NCI-H1092 treated with DMSO at 0.1 percent for 48 hours (cell line): ENCODE data around the gene ERO1B.

ENCODE experiments used
- DNase-seq: peaks from one replicate; lab custom pipeline; 2025; lab: John Stamatoyannopoulos, UW

The ERO1B gene

DNA sequence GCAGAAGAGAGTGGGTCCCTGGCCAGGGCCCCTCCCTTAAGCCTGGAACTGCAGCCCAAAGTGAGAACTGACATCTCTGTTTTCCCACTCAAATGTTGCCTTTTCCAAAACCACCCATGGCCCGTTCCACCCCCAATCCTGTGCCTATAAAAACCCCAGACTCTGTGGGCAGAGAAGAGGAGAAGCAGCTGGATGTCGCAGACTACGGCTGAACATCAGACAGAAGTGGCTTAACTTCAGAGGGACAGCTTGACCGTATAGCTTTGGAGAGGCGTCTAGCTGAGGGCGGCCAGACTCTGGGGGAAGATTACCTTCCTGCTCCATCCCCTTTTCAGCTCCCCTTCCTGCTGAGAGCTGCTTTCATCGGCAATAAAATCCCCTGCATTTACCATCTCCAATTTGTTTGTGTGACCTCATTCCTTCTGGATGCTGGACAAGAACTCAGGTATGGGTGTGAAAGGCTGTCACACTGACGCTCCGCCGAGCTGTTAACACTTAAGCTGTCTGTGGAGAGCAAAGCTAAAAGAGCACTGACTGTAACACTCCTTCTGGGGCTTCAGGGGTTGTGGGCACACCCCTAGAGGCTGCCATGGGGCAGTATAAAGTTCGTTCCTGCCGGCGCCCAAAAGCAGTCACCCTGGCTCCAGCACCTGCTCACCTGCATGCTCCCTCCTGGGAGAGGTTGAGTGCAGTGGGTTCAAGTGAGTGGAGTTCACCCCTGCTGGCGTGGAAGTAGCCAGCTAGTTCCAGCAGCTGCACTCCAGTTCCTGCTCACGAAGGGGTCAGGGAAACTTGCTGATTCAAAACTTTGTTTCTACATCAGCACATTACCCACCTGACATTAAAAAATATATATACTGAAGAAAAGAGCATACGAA is 19.6 kb upstream of the ERO1B start:
- DNase-seq, result peak; percentile 39

DNA sequence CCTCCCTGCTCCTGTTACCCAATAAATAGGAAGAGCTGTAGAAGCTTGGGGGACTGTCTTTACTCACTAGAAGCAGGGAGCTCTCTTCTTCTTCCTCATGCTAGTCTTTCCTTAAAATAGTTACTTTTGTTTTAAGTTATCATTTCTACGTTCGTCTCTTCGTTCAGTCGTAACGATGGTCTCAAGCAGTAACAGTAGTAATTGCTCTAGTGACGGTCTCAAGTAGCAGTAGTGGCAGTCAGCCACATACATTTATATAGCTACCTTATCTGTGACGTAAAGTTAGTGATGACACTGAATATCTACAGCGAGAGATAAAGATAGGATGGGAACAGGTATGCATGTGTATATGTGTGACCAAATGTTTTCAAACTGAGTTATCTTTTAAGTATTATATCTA is 15.4 kb upstream of the ERO1B start:
- DNase-seq, result no peak

DNA sequence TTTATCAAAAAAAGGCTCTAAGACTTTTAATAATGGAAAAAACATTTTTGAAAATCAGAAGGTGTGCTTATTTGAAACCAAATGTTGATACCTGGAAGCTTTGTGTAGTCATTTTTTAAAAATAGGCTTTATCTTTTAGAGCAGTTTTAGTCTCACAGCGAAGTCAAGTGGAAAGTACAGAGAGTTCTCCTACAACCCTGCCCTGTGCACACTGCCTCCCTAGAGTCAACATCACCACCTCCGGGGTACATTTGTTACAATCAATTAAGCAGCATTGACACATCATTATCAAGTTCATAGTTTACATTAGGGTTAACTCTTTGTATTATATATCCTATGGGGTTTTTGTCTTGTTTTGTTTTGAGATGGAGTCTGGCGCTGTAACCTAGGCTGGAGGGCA is 10.7 kb upstream of the ERO1B start:
- DNase-seq, result no peak

DNA sequence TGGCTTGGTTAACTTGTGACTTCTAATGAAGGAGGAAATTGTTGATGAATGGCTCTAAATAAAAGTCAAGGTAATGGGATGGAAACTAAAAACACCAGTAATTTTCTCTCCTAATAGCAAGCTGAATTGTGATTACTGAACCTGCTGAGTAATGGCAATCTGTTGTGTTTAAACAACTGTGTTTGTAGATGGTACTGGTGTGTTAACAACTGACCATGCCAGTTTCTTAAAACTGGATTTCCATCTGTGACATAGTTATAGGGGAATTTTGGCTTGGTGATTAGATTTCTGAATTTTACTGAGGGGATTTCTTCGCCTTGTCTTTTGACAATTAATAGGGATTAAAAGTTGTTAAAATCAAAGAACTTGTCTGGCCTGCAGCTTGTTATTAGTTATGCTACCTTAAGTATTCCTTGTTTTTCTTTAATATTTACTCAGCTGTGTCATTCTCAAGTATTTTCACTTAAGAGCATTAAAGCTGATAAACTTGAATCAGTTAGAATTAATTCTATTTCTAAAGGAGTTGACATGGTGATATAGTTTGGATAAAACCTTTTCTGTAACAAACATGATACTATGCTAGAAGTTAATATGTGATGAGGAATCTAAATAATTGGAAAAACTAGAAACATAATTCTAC is 7.9 kb upstream of the ERO1B start:
- peak; percentile 28 for DNase-seq

DNA sequence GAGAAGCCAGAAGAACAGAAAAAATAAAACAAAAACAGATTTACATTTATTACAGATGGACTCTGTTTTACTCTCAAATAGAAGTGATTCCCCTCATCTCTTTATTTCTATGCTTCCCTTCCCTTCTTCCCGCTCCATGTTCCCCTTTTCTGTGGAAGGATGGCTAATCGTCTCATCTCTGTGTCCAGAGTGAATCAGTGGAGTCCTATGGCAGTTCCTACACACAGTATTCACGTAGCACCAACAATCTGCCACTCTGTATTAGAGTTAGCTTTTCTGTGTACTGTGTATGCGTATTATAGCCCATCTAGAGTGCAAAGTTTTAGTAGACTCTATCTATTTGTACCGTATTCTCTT is 6.8 kb upstream of the ERO1B start:
- no peak for DNase-seq

DNA sequence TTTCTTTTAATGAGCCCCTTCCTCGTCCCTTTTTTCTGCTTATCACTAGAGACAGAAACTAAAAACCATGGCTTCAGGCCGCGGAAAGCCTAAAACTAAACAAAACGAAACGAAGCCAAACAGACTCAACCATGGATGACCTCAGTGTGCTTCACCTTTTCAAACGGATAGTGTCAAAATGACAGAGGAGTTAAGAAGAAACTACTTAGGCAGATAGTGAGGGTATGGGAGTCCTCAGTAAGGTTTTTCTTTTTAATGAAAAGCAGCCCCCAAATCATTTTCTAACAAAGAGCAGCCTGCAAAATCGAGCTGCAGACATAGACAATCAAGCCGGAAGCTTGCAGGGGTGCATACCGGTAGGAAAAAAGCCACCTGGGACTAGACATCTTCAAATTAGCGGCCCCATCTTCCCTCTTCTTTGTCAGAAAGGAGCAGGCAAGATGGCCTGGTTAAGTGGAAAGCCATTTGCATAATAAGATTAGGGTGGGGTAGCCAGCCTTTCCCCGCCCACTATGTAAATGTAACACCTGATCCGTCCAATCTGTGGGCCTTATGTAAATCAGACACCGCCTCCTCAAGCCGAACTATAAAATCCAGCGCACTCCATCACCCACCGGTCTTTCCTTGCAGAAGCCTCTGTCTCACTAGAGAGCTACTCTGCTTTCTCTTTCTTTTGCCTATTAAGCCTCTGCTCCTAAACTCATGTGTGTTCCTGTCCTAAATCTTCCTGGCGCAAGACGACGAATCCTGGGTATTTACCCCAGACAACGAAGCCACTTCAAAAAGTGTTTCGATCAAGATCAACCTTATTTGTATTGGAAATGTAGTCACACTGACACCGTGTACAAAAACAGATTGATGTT is 6.2 kb upstream of the ERO1B start:
- DNase-seq, result peak; percentile 13

DNA sequence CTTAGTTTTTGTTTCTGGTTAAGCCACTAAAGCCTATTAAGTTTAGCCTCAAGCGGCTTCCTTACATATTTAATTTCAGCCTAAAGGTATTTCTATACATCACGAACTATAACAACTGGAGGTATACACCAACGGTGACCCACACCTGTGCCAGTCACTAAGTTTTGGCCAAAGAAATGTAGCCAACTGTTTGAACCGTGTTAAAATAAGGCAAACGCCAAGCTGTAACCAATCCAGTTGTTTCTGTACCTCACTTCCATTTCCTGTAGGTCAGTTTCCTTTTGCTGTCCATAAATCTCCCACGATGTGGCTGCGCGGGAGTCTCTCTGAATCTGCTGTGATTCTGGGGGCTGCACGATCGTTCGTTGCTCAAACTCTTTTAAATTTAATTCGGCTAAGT is 5.6 kb upstream of the ERO1B start:
- no peak for DNase-seq

DNA sequence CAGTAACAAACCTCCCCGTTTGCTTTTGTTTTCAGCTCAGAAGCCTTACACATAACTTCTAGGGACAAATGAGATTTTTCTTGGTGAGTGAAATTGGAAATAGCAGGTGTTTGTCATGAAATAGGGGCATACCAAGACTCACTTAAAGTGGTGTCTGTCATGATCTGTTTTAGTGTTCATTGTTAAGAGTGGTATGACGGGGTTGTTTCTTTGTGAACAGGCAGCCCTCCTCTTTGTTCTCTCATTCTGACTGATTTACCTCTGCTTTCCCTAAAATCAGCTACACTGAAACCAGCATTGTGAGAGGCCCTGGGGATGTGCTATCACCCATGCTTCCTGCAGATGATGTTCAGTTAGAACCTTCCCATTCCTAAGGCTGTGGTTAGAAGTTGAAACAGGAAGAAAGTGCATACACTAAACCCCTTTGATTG is 2.5 kb upstream of the ERO1B start:
- no peak for DNase-seq

DNA sequence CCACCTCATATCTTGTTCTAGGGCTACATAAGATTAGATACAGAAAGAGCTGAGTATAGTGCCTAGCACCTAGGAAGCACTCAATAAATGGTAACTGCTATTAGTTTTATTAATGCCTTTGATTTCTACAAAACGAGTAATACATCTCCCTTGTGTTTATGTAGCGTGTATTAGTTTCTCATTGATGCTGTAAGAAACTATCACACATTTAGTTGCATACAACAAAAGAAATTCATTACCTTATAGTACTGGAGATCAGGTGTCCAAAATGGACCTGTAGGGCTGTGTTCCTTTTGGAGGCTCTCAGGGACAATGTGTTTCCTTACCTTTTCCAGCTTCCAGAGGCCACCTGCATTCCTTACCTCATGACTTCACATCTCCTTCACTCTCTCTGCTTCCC is 961 bp upstream of the ERO1B start:
- DNase-seq, result no peak

DNA sequence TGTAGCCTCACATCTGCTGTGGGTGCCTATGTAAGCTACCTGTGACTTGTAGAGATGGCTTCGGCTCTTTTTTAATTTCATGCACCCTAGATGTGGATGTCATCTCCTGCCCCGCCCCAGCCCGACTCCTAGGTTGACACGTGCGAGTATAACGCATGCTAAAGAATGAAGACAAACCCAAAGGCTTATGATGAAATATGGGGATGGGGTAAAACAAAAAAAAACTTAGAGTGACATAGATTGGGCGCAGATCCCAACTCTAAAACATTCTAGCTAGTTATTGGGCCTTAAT is 613 bp upstream of the ERO1B start:
- DNase-seq, result no peak

DNA sequence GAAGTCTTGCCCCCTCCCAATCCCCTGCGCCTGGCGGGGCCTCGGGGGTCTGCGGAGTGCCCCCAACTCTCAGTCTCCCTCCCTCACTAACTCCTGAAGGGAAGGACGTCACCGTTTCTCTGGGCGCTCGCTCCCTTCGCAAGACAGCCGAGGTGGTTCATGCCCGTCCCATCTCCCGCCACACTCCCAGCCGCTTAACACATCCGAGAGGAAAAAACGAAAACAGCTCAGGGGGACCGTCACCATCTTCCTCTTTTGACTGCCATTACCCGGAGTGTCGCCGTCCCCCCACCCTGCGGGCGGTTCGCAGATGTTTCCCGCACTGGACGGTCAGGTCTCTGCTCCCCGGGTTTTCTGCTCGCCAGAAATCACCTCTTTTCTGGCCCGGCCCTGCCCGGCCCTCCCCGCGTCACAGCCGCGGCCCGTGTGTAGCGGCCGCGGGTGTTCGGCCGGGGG is 532 bp downstream of the ERO1B start:
- peak; percentile 55 for DNase-seq

DNA sequence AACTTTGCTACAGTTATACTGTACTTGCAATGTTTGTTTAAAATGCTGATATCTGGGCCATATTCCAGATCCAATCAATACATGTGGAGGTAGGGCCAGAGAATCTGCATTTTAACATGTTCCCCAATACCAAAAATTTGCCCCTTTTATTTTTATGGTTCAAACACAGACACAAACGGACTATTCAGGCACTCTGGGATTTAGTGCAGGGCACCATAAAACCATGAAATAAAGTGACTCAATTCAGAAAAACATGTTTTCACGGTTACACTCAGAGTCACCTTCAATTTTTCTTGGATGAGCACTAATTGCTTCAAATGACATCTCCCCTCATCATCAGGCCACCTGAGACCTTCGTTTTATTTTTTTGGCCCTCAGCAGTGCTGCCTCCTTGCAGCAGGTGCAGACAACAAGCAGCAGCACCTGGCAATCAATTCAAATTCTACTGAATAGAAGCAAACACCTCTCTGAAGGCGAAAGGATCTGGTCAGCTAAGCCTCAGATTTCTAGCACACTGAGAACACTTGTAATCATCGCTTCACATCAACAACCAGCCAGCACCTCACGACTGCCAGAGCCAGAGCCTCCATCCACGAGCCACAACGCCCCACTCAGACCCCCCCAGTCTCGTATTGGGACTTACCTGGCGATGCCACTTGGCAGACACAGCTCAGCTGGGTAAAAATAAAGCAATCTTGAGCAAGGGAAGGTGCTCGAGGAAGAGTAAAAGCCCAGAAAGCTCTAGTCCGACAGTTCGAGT is 1.1 kb downstream of the ERO1B start:
- DNase-seq, result peak; percentile 73

DNA sequence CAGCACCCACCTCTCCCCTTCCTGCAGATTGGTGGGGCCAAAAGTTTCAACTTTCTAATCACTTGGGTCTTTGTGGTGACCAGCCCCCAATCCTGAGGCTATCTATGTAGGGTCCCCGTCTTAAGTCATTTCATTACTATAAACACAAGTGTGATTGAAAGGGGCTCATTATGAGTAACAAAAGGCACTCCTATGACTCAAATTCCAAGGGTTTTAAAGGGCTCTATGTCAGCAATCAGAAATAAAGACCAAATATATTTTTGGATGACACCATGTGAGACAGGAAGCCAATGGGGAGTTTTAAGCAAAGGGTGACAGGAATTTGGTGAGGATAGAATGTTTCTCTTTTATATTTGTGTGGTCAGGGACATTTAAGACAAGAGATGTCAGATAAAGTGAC is 6.2 kb downstream of the ERO1B start:
- no peak for DNase-seq

DNA sequence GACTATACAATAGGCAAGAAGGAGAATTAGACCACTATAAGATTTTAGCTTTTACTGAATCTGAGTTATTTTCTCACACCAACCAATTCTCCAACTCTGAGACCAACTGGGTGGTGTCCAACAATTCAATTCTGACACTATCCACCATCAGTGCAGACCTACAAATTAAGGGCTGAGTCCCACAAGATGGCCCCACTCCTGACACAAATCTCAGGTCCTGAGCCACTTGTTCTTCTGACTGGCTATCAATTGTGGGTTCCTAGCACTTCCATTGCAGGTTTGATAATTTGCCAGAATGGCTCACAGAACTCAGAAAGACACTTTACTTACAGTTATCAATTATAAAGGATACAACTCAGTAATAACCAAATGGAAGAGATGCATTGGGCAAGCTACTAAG is 6.7 kb downstream of the ERO1B start:
- DNase-seq, result no peak

DNA sequence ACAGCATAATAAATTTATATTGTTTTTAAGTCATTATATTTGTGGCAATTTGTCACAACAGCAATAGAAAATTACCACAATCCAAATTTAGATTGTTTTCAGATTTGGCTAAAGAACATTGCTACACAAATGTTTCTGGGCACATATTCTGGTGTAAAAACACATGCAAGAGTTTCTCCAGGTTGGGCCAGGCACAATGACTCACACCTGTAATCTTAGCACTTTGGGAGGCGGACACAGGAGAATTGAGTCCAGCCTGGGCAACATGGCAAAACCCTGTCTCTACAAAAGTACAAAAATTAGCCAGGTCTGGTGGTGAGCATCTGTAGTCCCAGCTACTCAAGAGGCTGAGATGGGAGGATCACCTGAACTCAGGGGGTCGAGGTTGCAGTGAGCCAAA is 8.4 kb downstream of the ERO1B start:
- no peak for DNase-seq

DNA sequence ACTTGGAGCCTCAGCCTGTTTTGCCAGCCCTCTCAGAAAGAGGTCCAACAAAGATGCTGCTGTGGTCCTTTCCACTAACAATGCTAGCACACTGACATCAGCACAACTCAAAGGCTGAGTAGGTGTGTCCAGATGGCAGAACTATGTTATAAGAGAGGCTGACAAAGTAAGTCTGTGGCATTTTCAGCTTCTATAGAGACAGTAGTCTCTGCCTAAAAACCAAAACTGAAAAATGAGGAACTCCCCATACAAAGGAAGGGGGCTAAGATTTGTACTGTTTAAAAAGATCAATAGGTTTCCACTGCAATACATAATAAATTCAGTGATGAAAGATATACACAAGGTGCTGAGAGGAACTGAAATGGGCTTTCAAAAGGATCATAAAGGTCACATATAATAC is 12.3 kb downstream of the ERO1B start:
- DNase-seq, result no peak

DNA sequence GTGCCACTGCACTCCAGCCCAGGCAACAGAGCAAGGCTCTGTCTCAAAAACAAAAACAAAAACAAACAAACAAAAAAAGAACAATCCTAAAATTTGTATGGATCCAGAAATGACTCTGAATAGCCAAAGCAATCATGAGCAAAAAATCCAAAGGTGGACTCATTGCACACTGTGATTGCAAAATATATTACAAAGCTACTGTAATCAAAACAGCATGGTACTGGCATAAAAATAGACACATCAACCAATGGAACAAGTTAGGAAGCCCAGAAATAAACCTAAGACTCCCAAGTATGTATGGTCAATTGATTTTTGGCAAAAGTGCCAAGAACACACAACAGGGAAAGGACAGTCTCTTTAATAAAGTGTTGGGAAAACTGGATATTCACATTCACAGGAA is 19.9 kb downstream of the ERO1B start:
- no peak for DNase-seq

DNA sequence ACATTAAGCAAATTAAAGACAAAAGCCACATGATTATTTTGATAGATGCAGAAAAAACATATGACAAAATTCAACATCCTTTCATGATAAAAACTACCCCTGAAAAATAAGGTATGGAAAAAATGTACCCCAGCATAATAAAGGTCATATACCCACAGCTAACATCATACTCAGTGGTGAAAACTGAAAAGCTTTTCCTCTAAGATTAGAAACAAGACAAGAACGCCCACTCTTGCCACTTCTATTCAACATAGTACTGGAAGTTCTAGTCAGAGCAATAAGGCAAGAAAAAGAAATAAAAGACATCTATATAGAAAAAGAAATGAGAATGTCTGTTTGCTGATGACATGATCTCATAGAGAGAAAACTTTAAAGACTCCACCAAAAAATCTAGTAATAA is 20.7 kb downstream of the ERO1B start:
- DNase-seq, result no peak

DNA sequence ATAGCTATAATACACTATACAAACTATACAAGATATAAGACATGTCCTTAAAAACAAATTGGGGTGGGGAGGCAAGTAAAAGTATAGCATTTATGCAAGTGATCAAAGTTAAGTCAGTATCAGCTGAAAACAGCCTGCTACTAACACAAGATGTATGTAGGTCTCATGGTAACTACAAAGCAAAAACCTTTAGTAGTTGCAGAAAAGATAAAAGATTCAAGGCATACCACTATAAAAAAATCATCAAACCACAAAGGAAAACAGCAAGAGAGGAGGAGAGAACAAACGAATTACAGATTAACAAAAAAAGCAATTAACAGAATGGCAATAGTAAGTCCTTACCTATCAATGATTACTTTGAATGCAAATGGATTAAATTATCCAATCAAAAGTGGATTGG is 22.7 kb downstream of the ERO1B start:
- no peak for DNase-seq

DNA sequence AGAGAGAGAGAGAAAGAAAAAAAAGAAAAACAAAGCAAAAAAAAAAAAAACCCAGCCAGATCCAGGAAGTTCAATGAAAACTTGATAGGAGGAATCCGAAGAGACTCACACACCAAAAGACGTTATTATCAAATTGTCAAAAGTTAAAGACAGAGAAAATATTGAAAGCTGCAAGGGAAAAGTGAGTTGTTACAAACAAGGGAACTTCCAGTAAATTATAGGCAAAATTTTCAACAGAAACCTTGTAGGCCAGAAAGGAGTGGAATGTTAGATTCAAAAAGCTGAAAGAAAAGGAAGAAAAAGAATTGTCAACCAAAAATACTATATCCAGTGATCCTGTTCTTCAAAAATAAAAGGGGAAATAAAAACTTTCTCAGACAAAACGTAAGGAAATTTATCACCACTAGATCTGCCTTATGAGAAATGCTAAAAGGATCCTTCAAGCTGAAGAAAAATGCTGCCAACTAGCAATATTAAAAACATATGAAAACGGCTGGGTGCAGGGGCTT is 23.6 kb downstream of the ERO1B start:
- no peak for DNase-seq

DNA sequence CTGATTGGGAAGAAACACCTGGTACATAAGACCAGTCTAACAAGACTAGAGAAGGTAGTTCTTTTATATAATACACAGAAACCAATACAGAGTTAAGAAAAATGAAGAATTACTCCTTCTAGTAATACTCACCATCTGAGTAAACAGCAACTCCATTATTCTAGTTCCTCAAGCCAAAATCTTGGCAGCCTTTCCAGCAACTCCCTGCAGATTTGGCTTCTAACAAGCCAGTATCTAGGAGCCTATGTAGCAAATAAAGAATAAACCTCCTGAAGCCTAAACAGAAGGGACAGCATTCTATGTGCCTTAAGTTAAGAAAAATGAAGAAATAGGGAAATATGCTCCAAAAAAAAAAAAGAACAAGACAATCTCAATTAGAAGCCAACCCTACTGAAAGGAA is 24.5 kb downstream of the ERO1B start:
- DNase-seq, result no peak
